SU-DHL-6 (cell line): ENCODE data around the gene JTB.

Experiments
- CTCF ChIP-seq: fragments of 200-600 bp; sonication (generic); IDR thresholded peaks from one replicate; pipeline ENCODE4 v1.5.1; 2017; ENCODE audit warnings: antibody characterized with exemption, mild to moderate bottlenecking, low read length, moderate library complexity; ENCODE audit not compliant: insufficient read depth, poor library complexity, severe bottlenecking
- EZH2phosphoT487 ChIP-seq: fragments of 200-600 bp; sonication (generic), shearing (Covaris generic); conservative IDR thresholded peaks from 2 replicates; pipeline ENCODE4 v1.6.1; 2018; ENCODE audit warnings: mild to moderate bottlenecking, antibody characterized with exemption, low read length, moderate library complexity, mixed read lengths

- TF ChIP-seq CTCF (no peak), EZH2phosphoT487 (no peak)
These were observed 43.5 kb downstream of the JTB start for GRCh38 chr1:153933955-153934354.
